Measurements from ENCODE around the gene CD8B. TPM values are rescaled to one million over a fixed set of nuclear protein-coding genes. Genes with fewer than 3 reads are reported as not detected.

The CD8B gene
- total RNA-seq, 4 donors from 2014 or later, result 5.1 TPM; not detected in 3

DNA sequence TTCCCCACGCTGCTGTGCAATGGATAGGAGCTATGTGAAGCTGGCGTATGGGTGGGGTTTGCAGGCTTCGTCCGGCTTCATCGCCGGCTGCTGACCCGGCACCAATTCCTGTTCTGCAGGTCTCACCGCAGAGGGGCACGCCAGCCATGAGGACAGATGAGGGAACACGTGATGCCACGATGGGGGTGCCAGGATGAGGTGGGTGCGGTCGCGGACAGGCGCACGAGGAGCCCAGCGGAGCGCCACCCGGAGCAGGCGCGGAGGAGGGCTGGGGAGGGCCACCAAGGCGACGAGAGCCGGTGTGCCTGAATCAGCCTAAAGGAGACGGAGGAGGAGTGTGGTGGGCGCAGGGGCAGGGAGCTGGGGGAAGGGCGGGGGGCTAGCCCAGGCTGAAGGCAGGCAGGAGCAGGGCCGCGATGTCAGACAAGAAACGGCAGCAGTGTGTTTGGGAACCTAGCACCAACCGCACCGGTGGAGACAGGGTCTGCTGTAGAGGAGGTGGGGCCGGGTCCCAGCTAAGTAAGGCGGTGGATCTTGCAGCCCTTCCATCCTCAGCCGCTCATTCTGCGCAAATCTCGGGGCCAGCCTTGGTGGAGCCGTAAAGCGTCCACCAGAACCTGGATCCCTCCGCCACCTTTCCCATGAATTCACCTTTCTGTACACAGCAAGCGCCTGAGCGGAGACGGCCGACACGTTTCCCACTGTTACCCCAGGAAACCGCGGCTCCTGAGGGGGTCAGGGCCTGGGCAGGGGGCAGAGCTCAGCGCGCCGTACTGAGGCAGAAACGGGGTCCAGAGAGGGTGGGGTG lies 54.0 kb downstream of the CD8B start:
- no peak for TF ChIP-seq EP300 (IDR thresholded peaks at IDR 0.05; ENCODE audit: low read depth)
- TF ChIP-seq, protein P1, sequence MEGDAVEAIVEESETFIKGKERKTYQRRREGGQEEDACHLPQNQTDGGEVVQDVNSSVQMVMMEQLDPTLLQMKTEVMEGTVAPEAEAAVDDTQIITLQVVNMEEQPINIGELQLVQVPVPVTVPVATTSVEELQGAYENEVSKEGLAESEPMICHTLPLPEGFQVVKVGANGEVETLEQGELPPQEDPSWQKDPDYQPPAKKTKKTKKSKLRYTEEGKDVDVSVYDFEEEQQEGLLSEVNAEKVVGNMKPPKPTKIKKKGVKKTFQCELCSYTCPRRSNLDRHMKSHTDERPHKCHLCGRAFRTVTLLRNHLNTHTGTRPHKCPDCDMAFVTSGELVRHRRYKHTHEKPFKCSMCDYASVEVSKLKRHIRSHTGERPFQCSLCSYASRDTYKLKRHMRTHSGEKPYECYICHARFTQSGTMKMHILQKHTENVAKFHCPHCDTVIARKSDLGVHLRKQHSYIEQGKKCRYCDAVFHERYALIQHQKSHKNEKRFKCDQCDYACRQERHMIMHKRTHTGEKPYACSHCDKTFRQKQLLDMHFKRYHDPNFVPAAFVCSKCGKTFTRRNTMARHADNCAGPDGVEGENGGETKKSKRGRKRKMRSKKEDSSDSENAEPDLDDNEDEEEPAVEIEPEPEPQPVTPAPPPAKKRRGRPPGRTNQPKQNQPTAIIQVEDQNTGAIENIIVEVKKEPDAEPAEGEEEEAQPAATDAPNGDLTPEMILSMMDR (IDR thresholded peaks at IDR 0.05), result no peak
- TF ChIP-seq POLR2A (IDR thresholded peaks at IDR 0.05), result no peak
- TF ChIP-seq POLR2AphosphoS5 (IDR thresholded peaks at IDR 0.05), result no peak
- intact Hi-C loops (cut with DNase I; ENCODE audit: low total_unique reads), result loop anchor here (1.0 kb wide), 1 partner anchor 24 kb away; no protein-coding TSS in a partner anchor
- peak; percentile 58 for DNase-seq
- Histone ChIP-seq H3K4me3 (peak overlapping the region; percentile 13 to 56 (median 33)), H3K36me3 (no peaks in the 10 kb centered on the region), H3K4me1 (peaks cover 6 to 23% (median 21%) of the 10 kb centered on the region in 4 donors), H3K27me3 (peaks cover 59% of the 10 kb centered on the region), H3K27ac (peak overlapping the region in 3 of 4 donors; percentile 5 to 27 (median 26)), H3K9me3 (no peaks in the 10 kb centered on the region)
- in situ Hi-C loops (cut with MboI; ENCODE audit: low pct_ligation_motif_present in 1 of 4, low pct_unique_long_range_greater_than_20kb in 1 of 4, low sequenced_read_pairs in 3 of 4), result no loop called here
- WGBS, 2 donors (ENCODE audit: low coverage in 1 of 2), result 2% methylated on average over 47 of the region's 51 CpGs; no CpG with 5 or more reads in 1 of the 2 donors

DNA sequence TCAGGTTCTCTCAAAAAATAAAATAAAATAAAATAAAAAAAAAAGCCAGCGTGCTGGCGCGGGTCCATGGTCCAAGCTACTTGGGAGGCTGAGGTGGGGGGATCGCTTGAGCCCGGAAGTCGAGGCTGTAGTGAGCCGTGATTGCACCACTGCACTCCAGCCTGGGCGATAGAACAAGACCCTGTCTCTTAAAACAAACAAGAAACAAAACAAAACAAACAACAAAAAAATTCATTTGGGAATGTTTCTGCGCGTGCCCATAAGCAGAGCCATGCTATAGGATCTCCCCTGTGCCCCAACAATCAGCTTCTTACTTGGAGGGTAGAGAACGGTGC lies 54.6 kb downstream of the CD8B start:
- WGBS, 2 donors (ENCODE audit: low coverage in 1 of 2), result 32 to 42% methylated on average over 9 to 11 of the region's 11 CpGs
- no peak for DNase-seq
- intact Hi-C loops (cut with DNase I; ENCODE audit: low total_unique reads), result no loop called here
- Histone ChIP-seq H3K27ac (no peak overlapping the region), H3K27me3 (peaks cover 53% of the 10 kb centered on the region), H3K9me3 (no peaks in the 10 kb centered on the region), H3K4me3 (peak overlapping the region in 3 of 4 donors; percentile 25 to 56 (median 41)), H3K36me3 (no peaks in the 10 kb centered on the region), H3K4me1 (peaks cover 6 to 23% (median 21%) of the 10 kb centered on the region in 4 donors)
- TF ChIP-seq, protein P1 (IDR thresholded peaks at IDR 0.05), result no peak
- no peak for TF ChIP-seq EP300 (IDR thresholded peaks at IDR 0.05; ENCODE audit: low read depth)
- no peak for TF ChIP-seq POLR2AphosphoS5 (IDR thresholded peaks at IDR 0.05)
- no peak for TF ChIP-seq POLR2A (IDR thresholded peaks at IDR 0.05)
- in situ Hi-C loops (cut with MboI; ENCODE audit: low pct_ligation_motif_present in 1 of 4, low pct_unique_long_range_greater_than_20kb in 1 of 4, low sequenced_read_pairs in 3 of 4), result no loop called here

GRCh38 chr2:86806059-86806857 lies 55.4 kb downstream of the CD8B start:
- in situ Hi-C loops (cut with MboI; ENCODE audit: low pct_ligation_motif_present in 1 of 4, low pct_unique_long_range_greater_than_20kb in 1 of 4, low sequenced_read_pairs in 3 of 4), result no loop called here
- intact Hi-C loops (cut with DNase I; ENCODE audit: low total_unique reads), result no loop called here
- no peak overlapping the region for H3K4me3 ChIP-seq
- H3K4me1 ChIP-seq, result peaks cover 6 to 23% (median 21%) of the 10 kb centered on the region in 4 donors
- H3K36me3 ChIP-seq, result no peaks in the 10 kb centered on the region
- H3K27ac ChIP-seq, result no peak overlapping the region
- no peaks in the 10 kb centered on the region for H3K9me3 ChIP-seq
- TF ChIP-seq, protein P1 (IDR thresholded peaks at IDR 0.05), result no peak
- TF ChIP-seq EP300 (IDR thresholded peaks at IDR 0.05; ENCODE audit: low read depth) (no peak), POLR2AphosphoS5 (IDR thresholded peaks at IDR 0.05) (no peak), POLR2A (IDR thresholded peaks at IDR 0.05) (no peak)
- 38 to 68% methylated on average over 1 to 21 of the region's 21 CpGs for WGBS, 2 donors (ENCODE audit: low coverage in 1 of 2)
- DNase-seq, result no peak
- H3K27me3 ChIP-seq, result peaks cover 44% of the 10 kb centered on the region

Measured in transverse colon (tissue), 4 donors.